K562 (cell line): ENCODE results near the gene TLE3. TPM values are rescaled to one million over a fixed set of nuclear protein-coding genes. Genes with fewer than 3 reads are reported as not detected.

Source experiments
- ATAC-seq: fragments of 200-7000 bp; cut with Tn5 transposase; 3 replicates; pipeline ENCODE4 v1.9.1; 2020; ENCODE audit warnings: moderate library complexity
- BruUV-seq: library from RNA; stranded (reverse); fragments of 400-500 nt; replicated peaks from 2 replicates; lab custom pipeline; 2021; lab: Mats Ljungman, UMichigan
- CTCF ChIA-PET: fragments of 300-600 bp; formaldehyde crosslinking; extraction: SDS; loops from one replicate; lab custom pipeline; 2021; ENCODE audit warnings: low intra/inter-chr PET ratio; lab: Yijun Ruan, JAX
- POLR2A ChIA-PET: fragments of 300-600, 350-650 bp; sonication (Branson Sonifier 250); formaldehyde crosslinking; extraction: SDS; loops from one replicate; lab custom pipeline; 2021; ENCODE audit warnings: antibody characterized with exemption, inconsistent platforms; lab: Yijun Ruan, JAX
- DNase-seq, 4 experiments: peaks; one replicate each; pipeline versions ENCODE4 v3.0.0 to v3.0.0-alpha.2; 2011 to 2018; ENCODE audit warnings: low spot score in 3 of 4, mixed read lengths in 3 of 4; ENCODE audit errors: extremely low read depth in 1 of 4
- FAIRE-seq: peaks from 2 replicates; lab custom pipeline; 2011; peaks lifted over from hg19 to GRCh38; lab: Jason Lieb, UNC
- H2AFZ ChIP-seq: 2 replicates; pipeline ENCODE4 v1.6.0; 2011; ENCODE audit warnings: low read depth, low read length, control low read depth, inconsistent platforms
- H3K27ac ChIP-seq: fragments of 200-600 bp; 3 replicates; pipeline ENCODE4 v1.8.0; 2011; ENCODE audit warnings: low read depth, mild to moderate bottlenecking, control low read depth, inconsistent platforms, low read length, moderate library complexity, mixed read lengths; ENCODE audit errors: extremely low read depth
- H3K27me3 ChIP-seq, 2 experiments: fragments of 300-600 bp in 1 of 2; 2 replicates in 1 of 2; 3 replicates in 1 of 2; pipeline versions ENCODE4 v1.6.0 to v1.8.0; 2011; ENCODE audit warnings: inconsistent platforms in 2 of 2, low read length in 2 of 2, mild to moderate bottlenecking in 1 of 2, mixed read lengths in 1 of 2, moderate library complexity in 1 of 2; ENCODE audit not compliant: control insufficient read depth in 2 of 2, insufficient read depth in 2 of 2
- H3K36me3 ChIP-seq: fragments of 300-600 bp; 3 replicates; pipeline ENCODE4 v1.8.0; 2011; ENCODE audit warnings: mild to moderate bottlenecking, low read length, inconsistent platforms; ENCODE audit not compliant: control insufficient read depth, insufficient read depth
- H3K4me1 ChIP-seq, 2 experiments: fragments of 200-600 bp in 1 of 2; replicated peaks in 1 of 2; 2 replicates in 1 of 2; 3 replicates in 1 of 2; pipeline versions ENCODE4 v1.5.1 to v1.8.0; 2011; ENCODE audit warnings: inconsistent platforms in 2 of 2, low read length in 2 of 2, mild to moderate bottlenecking in 1 of 2, mixed read lengths in 1 of 2, moderate library complexity in 1 of 2; ENCODE audit not compliant: control insufficient read depth in 2 of 2, insufficient read depth in 2 of 2
- H3K4me2 ChIP-seq: 2 replicates; pipeline ENCODE4 v1.6.1; 2011; ENCODE audit warnings: low read length, control low read depth, inconsistent platforms, mixed read lengths; ENCODE audit not compliant: insufficient read depth
- H3K4me3 ChIP-seq: fragments of 200-600 bp; sonication (generic), shearing (Covaris generic); 2 replicates; pipeline ENCODE4 v1.5.1; 2016; ENCODE audit warnings: control low read depth, inconsistent platforms
- H3K79me2 ChIP-seq: fragments of 200-600 bp; 3 replicates; pipeline ENCODE4 v1.8.0; 2011; ENCODE audit warnings: low read length, inconsistent platforms; ENCODE audit not compliant: control insufficient read depth, insufficient read depth
- H3K9ac ChIP-seq, 2 experiments: 2 replicates each; pipeline versions ENCODE4 v1.6.0 to v1.6.1; 2011; ENCODE audit warnings: low read depth in 2 of 2, low read length in 2 of 2, control low read depth in 1 of 2, inconsistent platforms in 1 of 2, mild to moderate bottlenecking in 1 of 2, mixed read lengths in 1 of 2; ENCODE audit not compliant: insufficient read depth in 1 of 2
- H3K9me1 ChIP-seq: one replicate; pipeline ENCODE4 v1.6.0; 2011; ENCODE audit warnings: inconsistent platforms, mild to moderate bottlenecking, low read length, moderate library complexity; ENCODE audit not compliant: control insufficient read depth, insufficient read depth
- H3K9me3 ChIP-seq: replicated peaks from 2 replicates; pipeline ENCODE4 v1.5.1; 2011; ENCODE audit warnings: low read depth, low read length, inconsistent platforms; ENCODE audit not compliant: control insufficient read depth, insufficient read depth
- H4K20me1 ChIP-seq: replicated peaks from 2 replicates; pipeline ENCODE4 v1.6.1; 2011; ENCODE audit warnings: low read length, inconsistent platforms, mixed read lengths; ENCODE audit not compliant: control insufficient read depth, insufficient read depth
- DACH1 ChIP-seq: fragments of 450-650 bp; IDR thresholded peaks from 2 replicates; pipeline ENCODE4 v1.6.1; 2018; ENCODE audit not compliant: partially characterized antibody
- EZH2 ChIP-seq: IDR thresholded peaks from 2 replicates; pipeline ENCODE4 v1.6.1; 2012; ENCODE audit warnings: low read depth, mild to moderate bottlenecking, inconsistent platforms, low read length, borderline replicate concordance
- HEY1 ChIP-seq: fragments of 250-450 bp; sonication (Bioruptor Pico); IDR thresholded peaks from 2 replicates; pipeline ENCODE4 v1.5.0; 2020; ENCODE audit warnings: mild to moderate bottlenecking, moderate library complexity, borderline replicate concordance
- RFX1 ChIP-seq: fragments of 450-650 bp; IDR thresholded peaks from 2 replicates; pipeline ENCODE4 v1.6.1; 2016; ENCODE audit warnings: mild to moderate bottlenecking, moderate library complexity
- SAFB ChIP-seq: fragments of 200-400 bp; formaldehyde crosslinking; IDR thresholded peaks from 2 replicates; pipeline ENCODE4 v1.6.1; 2017; ENCODE audit warnings: low read depth, low read length, borderline replicate concordance
- ZFP36 ChIP-seq: fragments of 150-350 bp; IDR thresholded peaks from 2 replicates; pipeline ENCODE4 v1.6.1; 2018; ENCODE audit warnings: low read length, low read depth; ENCODE audit not compliant: partially characterized antibody
- ZFX ChIP-seq: sonication (generic); formaldehyde crosslinking; IDR thresholded peaks from 2 replicates; pipeline ENCODE4 v1.8.0; 2022; ENCODE audit warnings: mild to moderate bottlenecking, missing genetic modification reagents, moderate library complexity
- ZNF507 ChIP-seq: conservative IDR thresholded peaks from 2 replicates; pipeline ENCODE4 v1.6.1; 2017; ENCODE audit warnings: missing genetic modification characterization, missing compliant biosample characterization
- WGBS: fragments of 100-300 bp; shearing (Covaris generic); methylation state at CpG from one replicate; pipeline ENCODE4 v1.1.6; 2016; ENCODE audit warnings: low coverage, mixed read lengths; ENCODE audit not compliant: insufficient coverage; ENCODE audit errors: missing lambda C conversion rate; 5-methylcytosine and 5-hydroxymethylcytosine counted together
- in situ Hi-C: fragments of 300-500 bp; cut with MboI; formaldehyde crosslinking; loops from 4 replicates; pipeline ENCODE4 v1.15.0; 2018; ENCODE audit warnings: inconsistent platforms, mixed read lengths
- intact Hi-C: fragments of 100-400 bp; cut with micrococcal nuclease; formaldehyde crosslinking; loops from 2 replicates; pipeline ENCODE4 v1.14.2; 2022
- polyA plus RNA-seq, 8 experiments: library from polyadenylated mRNA; depleted of rRNA in 4 of 8; stranded (reverse) in 5 of 8; unstranded in 3 of 8; fragments of >200 nt; fragmentation: Nextera tagmentation in 2 of 8; fragmentation: Illumina TruSeq in 1 of 8; extraction: Ambion mirVana in 2 of 8; extraction: Trizol in 1 of 8; gene quantifications; 2 replicates each; pipeline versions ENCODE4 v1.2.1 to v1.2.3, GENCODE V29; 2011 to 2014; ENCODE audit warnings: inconsistent platforms in 1 of 8, missing spikeins in 1 of 8
- total RNA-seq, 7 experiments: library from RNA; depleted of rRNA in 6 of 7; stranded (reverse); fragments of >200 nt in 6 of 7; fragmentation: Illumina TruSeq in 2 of 7; extraction: Trizol in 2 of 7; gene quantifications; 2 replicates each; pipeline versions ENCODE4 v1.2.1 to v1.2.3, GENCODE V29; 2011 to 2021; ENCODE audit warnings: low replicate concordance in 1 of 7
- TF ChIP-seq, protein P1 (sequence below): sonication (generic); formaldehyde crosslinking; IDR thresholded peaks from 2 replicates; pipeline ENCODE4 v1.5.0; 2020; ENCODE audit warnings: missing genetic modification reagents
- TF ChIP-seq, protein P2 (sequence below), 2 experiments: fragments of 450-650 bp; IDR thresholded peaks; 2 replicates each; pipeline ENCODE4 v1.6.1; 2016
- TF ChIP-seq, protein P3 (sequence below): IDR thresholded peaks from 2 replicates; pipeline ENCODE4 v1.6.1; 2011; ENCODE audit warnings: borderline replicate concordance, low read depth, mild to moderate bottlenecking, moderate library complexity, low read length; ENCODE audit not compliant: insufficient read depth, poor library complexity, severe bottlenecking
- TF ChIP-seq, protein P4 (sequence below): fragments of 450-650 bp; IDR thresholded peaks from 2 replicates; pipeline ENCODE4 v1.7.1; 2018; ENCODE audit warnings: mild to moderate bottlenecking, low read depth; ENCODE audit not compliant: partially characterized antibody
- TF ChIP-seq, protein P5 (sequence below): fragments of 250-450 bp; sonication (Bioruptor Pico); IDR thresholded peaks from 2 replicates; pipeline ENCODE4 v1.5.1; 2021; ENCODE audit warnings: mild to moderate bottlenecking

The TLE3 gene
- total and polyA plus RNA-seq, 9 of the 15 experiments (the other 6 are each of a cell fraction or from before 2014, with no cell fraction given): 1.5 to 84.2 (median 14.1) TPM

DNA sequence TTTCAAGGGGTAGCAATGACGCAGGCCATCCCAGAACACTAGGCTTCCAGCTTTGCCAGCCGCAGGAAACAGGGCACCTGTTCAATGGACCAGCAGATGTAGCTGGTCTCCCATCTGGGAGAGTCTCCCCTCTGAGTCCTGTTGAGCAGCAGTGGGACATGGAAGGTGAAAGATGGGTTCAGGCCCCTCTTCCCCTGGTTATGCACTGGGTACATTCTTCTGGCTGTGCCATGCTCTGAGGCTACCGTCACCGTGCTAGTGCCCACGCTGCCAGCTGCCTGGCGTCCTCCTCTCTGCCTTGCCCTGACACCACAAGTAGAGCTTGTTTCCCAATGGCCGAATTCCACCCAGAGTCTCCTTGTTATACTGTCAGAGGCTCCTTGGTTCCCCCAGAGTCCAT is 63.1 kb downstream of the TLE3 start:
- 2% methylated on average over 7 of the region's 7 CpGs for WGBS
- H4K20me1 ChIP-seq: peaks cover 7% of the 10 kb centered on the region; the same call in 1 of the 2 replicates
- ChIA-PET CTCF (no interaction called here), POLR2A (interaction anchor here (1.0 to 1.1 kb wide), 2 partner anchors 13 to 24 kb away, joined by 3 to 4 read pairs; no protein-coding TSS in a partner anchor)
- H3K4me2 ChIP-seq: no peak overlapping the region
- intact Hi-C loops: no loop called here
- peaks cover 20 to 51% of the 10 kb centered on the region in 2 experiments; a peak in 4 of 5 replicates for H3K27me3 ChIP-seq
- H3K4me3 ChIP-seq: no peak overlapping the region
- no peaks in the 10 kb centered on the region for H3K9me3 ChIP-seq
- no peaks in the 10 kb centered on the region for H3K79me2 ChIP-seq
- DNase-seq: no peak
- no TSS peak for BruUV-seq
- in situ Hi-C loops: no loop called here
- ATAC-seq: no peak
- no peak overlapping the region for H2AFZ ChIP-seq
- peaks cover 0 to 7% of the 10 kb centered on the region in 2 experiments; a peak in 1 of 5 replicates for H3K4me1 ChIP-seq
- no peaks in the 10 kb centered on the region for H3K9me1 ChIP-seq
- H3K9ac ChIP-seq: no peak overlapping the region
- no peak overlapping the region for H3K27ac ChIP-seq
- no peak for FAIRE-seq
- no peaks in the 10 kb centered on the region for H3K36me3 ChIP-seq
- no peak for TF ChIP-seq RFX1
- TF ChIP-seq ZFP36: no peak
- TF ChIP-seq, protein P1, sequence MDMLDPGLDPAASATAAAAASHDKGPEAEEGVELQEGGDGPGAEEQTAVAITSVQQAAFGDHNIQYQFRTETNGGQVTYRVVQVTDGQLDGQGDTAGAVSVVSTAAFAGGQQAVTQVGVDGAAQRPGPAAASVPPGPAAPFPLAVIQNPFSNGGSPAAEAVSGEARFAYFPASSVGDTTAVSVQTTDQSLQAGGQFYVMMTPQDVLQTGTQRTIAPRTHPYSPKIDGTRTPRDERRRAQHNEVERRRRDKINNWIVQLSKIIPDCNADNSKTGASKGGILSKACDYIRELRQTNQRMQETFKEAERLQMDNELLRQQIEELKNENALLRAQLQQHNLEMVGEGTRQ (CRISPR knock-in tag): no peak
- TF ChIP-seq, protein P2, sequence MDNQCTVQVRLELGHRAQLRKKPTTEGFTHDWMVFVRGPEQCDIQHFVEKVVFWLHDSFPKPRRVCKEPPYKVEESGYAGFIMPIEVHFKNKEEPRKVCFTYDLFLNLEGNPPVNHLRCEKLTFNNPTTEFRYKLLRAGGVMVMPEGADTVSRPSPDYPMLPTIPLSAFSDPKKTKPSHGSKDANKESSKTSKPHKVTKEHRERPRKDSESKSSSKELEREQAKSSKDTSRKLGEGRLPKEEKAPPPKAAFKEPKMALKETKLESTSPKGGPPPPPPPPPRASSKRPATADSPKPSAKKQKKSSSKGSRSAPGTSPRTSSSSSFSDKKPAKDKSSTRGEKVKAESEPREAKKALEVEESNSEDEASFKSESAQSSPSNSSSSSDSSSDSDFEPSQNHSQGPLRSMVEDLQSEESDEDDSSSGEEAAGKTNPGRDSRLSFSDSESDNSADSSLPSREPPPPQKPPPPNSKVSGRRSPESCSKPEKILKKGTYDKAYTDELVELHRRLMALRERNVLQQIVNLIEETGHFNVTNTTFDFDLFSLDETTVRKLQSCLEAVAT (IDR thresholded peaks at IDR 0.05): no peak
- no peak for TF ChIP-seq ZNF507 (tag)
- TF ChIP-seq, protein P3, sequence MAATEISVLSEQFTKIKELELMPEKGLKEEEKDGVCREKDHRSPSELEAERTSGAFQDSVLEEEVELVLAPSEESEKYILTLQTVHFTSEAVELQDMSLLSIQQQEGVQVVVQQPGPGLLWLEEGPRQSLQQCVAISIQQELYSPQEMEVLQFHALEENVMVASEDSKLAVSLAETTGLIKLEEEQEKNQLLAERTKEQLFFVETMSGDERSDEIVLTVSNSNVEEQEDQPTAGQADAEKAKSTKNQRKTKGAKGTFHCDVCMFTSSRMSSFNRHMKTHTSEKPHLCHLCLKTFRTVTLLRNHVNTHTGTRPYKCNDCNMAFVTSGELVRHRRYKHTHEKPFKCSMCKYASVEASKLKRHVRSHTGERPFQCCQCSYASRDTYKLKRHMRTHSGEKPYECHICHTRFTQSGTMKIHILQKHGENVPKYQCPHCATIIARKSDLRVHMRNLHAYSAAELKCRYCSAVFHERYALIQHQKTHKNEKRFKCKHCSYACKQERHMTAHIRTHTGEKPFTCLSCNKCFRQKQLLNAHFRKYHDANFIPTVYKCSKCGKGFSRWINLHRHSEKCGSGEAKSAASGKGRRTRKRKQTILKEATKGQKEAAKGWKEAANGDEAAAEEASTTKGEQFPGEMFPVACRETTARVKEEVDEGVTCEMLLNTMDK: no peak
- TF ChIP-seq ZFX: no peak
- no peak for TF ChIP-seq SAFB
- no peak for TF ChIP-seq EZH2
- TF ChIP-seq, protein P4, sequence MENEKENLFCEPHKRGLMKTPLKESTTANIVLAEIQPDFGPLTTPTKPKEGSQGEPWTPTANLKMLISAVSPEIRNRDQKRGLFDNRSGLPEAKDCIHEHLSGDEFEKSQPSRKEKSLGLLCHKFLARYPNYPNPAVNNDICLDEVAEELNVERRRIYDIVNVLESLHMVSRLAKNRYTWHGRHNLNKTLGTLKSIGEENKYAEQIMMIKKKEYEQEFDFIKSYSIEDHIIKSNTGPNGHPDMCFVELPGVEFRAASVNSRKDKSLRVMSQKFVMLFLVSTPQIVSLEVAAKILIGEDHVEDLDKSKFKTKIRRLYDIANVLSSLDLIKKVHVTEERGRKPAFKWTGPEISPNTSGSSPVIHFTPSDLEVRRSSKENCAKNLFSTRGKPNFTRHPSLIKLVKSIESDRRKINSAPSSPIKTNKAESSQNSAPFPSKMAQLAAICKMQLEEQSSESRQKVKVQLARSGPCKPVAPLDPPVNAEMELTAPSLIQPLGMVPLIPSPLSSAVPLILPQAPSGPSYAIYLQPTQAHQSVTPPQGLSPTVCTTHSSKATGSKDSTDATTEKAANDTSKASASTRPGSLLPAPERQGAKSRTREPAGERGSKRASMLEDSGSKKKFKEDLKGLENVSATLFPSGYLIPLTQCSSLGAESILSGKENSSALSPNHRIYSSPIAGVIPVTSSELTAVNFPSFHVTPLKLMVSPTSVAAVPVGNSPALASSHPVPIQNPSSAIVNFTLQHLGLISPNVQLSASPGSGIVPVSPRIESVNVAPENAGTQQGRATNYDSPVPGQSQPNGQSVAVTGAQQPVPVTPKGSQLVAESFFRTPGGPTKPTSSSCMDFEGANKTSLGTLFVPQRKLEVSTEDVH: no peak
- no peak for TF ChIP-seq HEY1 (CRISPR knock-in tag)
- TF ChIP-seq DACH1: no peak
- TF ChIP-seq, protein P5, sequence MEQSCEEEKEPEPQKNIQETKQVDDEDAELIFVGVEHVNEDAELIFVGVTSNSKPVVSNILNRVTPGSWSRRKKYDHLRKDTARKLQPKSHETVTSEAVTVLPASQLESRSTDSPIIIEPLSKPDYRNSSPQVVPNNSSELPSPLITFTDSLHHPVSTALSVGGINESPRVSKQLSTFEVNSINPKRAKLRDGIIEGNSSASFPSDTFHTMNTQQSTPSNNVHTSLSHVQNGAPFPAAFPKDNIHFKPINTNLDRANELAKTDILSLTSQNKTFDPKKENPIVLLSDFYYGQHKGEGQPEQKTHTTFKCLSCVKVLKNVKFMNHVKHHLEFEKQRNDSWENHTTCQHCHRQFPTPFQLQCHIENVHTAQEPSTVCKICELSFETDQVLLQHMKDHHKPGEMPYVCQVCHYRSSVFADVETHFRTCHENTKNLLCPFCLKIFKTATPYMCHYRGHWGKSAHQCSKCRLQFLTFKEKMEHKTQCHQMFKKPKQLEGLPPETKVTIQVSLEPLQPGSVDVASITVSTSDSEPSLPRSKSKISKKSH (CRISPR knock-in tag): no peak
